IMR-90 (cell line): ENCODE results near the gene PXDC1. TPM values are rescaled to one million over a fixed set of nuclear protein-coding genes. Genes with fewer than 3 reads are reported as not detected.

ENCODE experiments used
- ATAC-seq: fragments of 200-7000 bp; cut with Tn5 transposase; 2 replicates; pipeline ENCODE4 v1.9.1; 2020; ENCODE audit warnings: low read depth, mild to moderate bottlenecking, moderate library complexity
- BruUV-seq: library from RNA; stranded (reverse); fragments of 400-500 nt; replicated peaks from 2 replicates; lab custom pipeline; 2021; lab: Mats Ljungman, UMichigan
- CTCF ChIA-PET: fragments of 300-600 bp; formaldehyde crosslinking; extraction: SDS; loops from one replicate; lab custom pipeline; 2021; ENCODE audit warnings: antibody characterized with exemption; lab: Yijun Ruan, JAX
- POLR2A ChIA-PET: fragments of 300-600 bp; sonication (Branson Sonifier 250); formaldehyde crosslinking; loops from one replicate; lab custom pipeline; 2022; ENCODE audit warnings: antibody characterized with exemption; ENCODE audit not compliant: unreplicated experiment; lab: Charles Lee
- DNase-seq: peaks from one replicate; pipeline ENCODE4 v3.0.0; 2013
- H2AFZ ChIP-seq: replicated peaks from 2 replicates; pipeline ENCODE3; 2013; ENCODE audit warnings: low read length, mild to moderate bottlenecking; ENCODE audit not compliant: poor library complexity
- H2AK5ac ChIP-seq: 2 replicates; pipeline ENCODE4 v1.6.1; 2013; ENCODE audit warnings: low read depth, low read length, inconsistent platforms
- H2AK9ac ChIP-seq: replicated peaks from 2 replicates; pipeline ENCODE3; 2013; ENCODE audit warnings: mild to moderate bottlenecking, low read depth, low read length, moderate library complexity; ENCODE audit not compliant: poor library complexity
- H2BK120ac ChIP-seq: 2 replicates; pipeline ENCODE4 v1.6.1; 2013; ENCODE audit warnings: low read depth, low read length, inconsistent platforms
- H2BK15ac ChIP-seq: 3 replicates; pipeline ENCODE4 v1.6.1; 2013; ENCODE audit warnings: low read depth, low read length, inconsistent platforms
- H2BK20ac ChIP-seq: 2 replicates; pipeline ENCODE4 v1.6.1; 2013; ENCODE audit warnings: low read depth, mild to moderate bottlenecking, inconsistent platforms, low read length, moderate library complexity
- H2BK5ac ChIP-seq: 2 replicates; pipeline ENCODE4 v1.6.1; 2013; ENCODE audit warnings: mild to moderate bottlenecking, low read depth, low read length, inconsistent platforms; ENCODE audit not compliant: poor library complexity, severe bottlenecking
- H3K14ac ChIP-seq: replicated peaks from 2 replicates; pipeline ENCODE4 v1.6.1; 2013; ENCODE audit warnings: low read depth, low read length, inconsistent platforms
- H3K18ac ChIP-seq: 2 replicates; pipeline ENCODE4 v1.6.1; 2013; ENCODE audit warnings: low read depth, low read length, control low read depth
- H3K23ac ChIP-seq: 2 replicates; pipeline ENCODE4 v1.6.1; 2013; ENCODE audit warnings: low read depth, low read length, inconsistent platforms
- H3K27ac ChIP-seq: 2 replicates; pipeline ENCODE4 v1.5.1; 2013; ENCODE audit warnings: mild to moderate bottlenecking, control low read depth, low read length; ENCODE audit not compliant: insufficient read depth
- H3K27me3 ChIP-seq: 2 replicates; pipeline ENCODE4 v1.6.1; 2013; ENCODE audit warnings: low read length; ENCODE audit not compliant: control insufficient read depth, insufficient read depth
- H3K36me3 ChIP-seq: 2 replicates; pipeline ENCODE4 v1.6.1; 2013; ENCODE audit warnings: low read length, mixed read lengths; ENCODE audit not compliant: control insufficient read depth, insufficient read depth
- H3K4ac ChIP-seq: 2 replicates; pipeline ENCODE4 v1.6.1; 2013; ENCODE audit warnings: low read depth, low read length, inconsistent platforms
- H3K4me1 ChIP-seq: 2 replicates; pipeline ENCODE4 v1.6.1; 2013; ENCODE audit warnings: low read length, mixed read lengths; ENCODE audit not compliant: control insufficient read depth, insufficient read depth
- H3K4me2 ChIP-seq: 2 replicates; pipeline ENCODE4 v1.6.1; 2013; ENCODE audit warnings: low read depth, mild to moderate bottlenecking, control low read depth, low read length, moderate library complexity
- H3K4me3 ChIP-seq: 2 replicates; pipeline ENCODE4 v1.5.1; 2013; ENCODE audit warnings: low read depth, mild to moderate bottlenecking, control low read depth, low read length, moderate library complexity; ENCODE audit not compliant: insufficient read depth
- H3K56ac ChIP-seq: 2 replicates; pipeline ENCODE4 v1.6.1; 2013; ENCODE audit warnings: low read length, inconsistent platforms; ENCODE audit not compliant: insufficient read depth; ENCODE audit errors: extremely low read depth
- H3K79me1 ChIP-seq, 2 experiments: 2 replicates each; pipeline ENCODE4 v1.6.1; 2013; ENCODE audit warnings: low read length in 2 of 2, inconsistent platforms in 1 of 2, low read depth in 1 of 2
- H3K9ac ChIP-seq: 2 replicates; pipeline ENCODE4 v1.6.1; 2013; ENCODE audit warnings: low read depth, low read length, control low read depth
- H3K9me1 ChIP-seq: 2 replicates; pipeline ENCODE4 v1.6.1; 2013; ENCODE audit warnings: low read length, inconsistent platforms; ENCODE audit not compliant: insufficient read depth
- H3K9me3 ChIP-seq: 2 replicates; pipeline ENCODE4 v1.6.1; 2013; ENCODE audit warnings: low read length; ENCODE audit not compliant: control insufficient read depth, insufficient read depth
- H4K20me1 ChIP-seq: 2 replicates; pipeline ENCODE4 v1.6.1; 2013; ENCODE audit warnings: low read length, inconsistent platforms; ENCODE audit not compliant: insufficient read depth
- H4K5ac ChIP-seq: 2 replicates; pipeline ENCODE4 v1.6.1; 2013; ENCODE audit warnings: mild to moderate bottlenecking, low read depth, low read length, control low read depth
- H4K8ac ChIP-seq, 2 experiments: 2 replicates each; pipeline ENCODE4 v1.6.1; 2013; ENCODE audit warnings: low read depth in 2 of 2, low read length in 2 of 2, control low read depth in 1 of 2, inconsistent platforms in 1 of 2
- H4K91ac ChIP-seq: 2 replicates; pipeline ENCODE4 v1.6.1; 2013; ENCODE audit warnings: low read depth, low read length, inconsistent platforms; ENCODE audit not compliant: insufficient read depth
- ELK1 ChIP-seq: fragments of 150-350 bp; IDR thresholded peaks from 2 replicates; pipeline ENCODE4 v1.6.1; 2016; ENCODE audit warnings: low read depth, mild to moderate bottlenecking, low read length, moderate library complexity, borderline replicate concordance
- MAFK ChIP-seq: IDR thresholded peaks from 2 replicates; pipeline ENCODE4 v1.6.1; 2012; ENCODE audit warnings: low read depth, low read length, improper control_type of control experiment
- MAZ ChIP-seq: IDR thresholded peaks from 2 replicates; pipeline ENCODE4 v1.6.1; 2012; ENCODE audit warnings: low read depth, mild to moderate bottlenecking, low read length, improper control_type of control experiment, moderate library complexity, borderline replicate concordance
- POLR2A ChIP-seq: IDR thresholded peaks from 2 replicates; pipeline ENCODE4 v1.6.1; 2012; ENCODE audit warnings: mild to moderate bottlenecking, low read depth, low read length
- RAD21 ChIP-seq: IDR thresholded peaks from 2 replicates; pipeline ENCODE4 v1.6.1; 2012; ENCODE audit warnings: low read length, improper control_type of control experiment
- RFX5 ChIP-seq: IDR thresholded peaks from 2 replicates; pipeline ENCODE4 v1.8.0; 2012; ENCODE audit warnings: low read depth, mild to moderate bottlenecking, low read length, moderate library complexity
- USF2 ChIP-seq: fragments of 150-350 bp; IDR thresholded peaks from 2 replicates; pipeline ENCODE4 v1.6.1; 2017; ENCODE audit warnings: mild to moderate bottlenecking, antibody characterized with exemption, low read length, low read depth
- whole genome bisulfite sequencing, 2 experiments: methylation state at CpG; one replicate each; pipeline versions ENCODE4 v1.1.5 to v1.1.7; 2013; ENCODE audit warnings: missing lambda C conversion rate in 2 of 2; ENCODE audit not compliant: insufficient read length in 1 of 2; ENCODE audit errors: extremely low coverage in 2 of 2; 5-methylcytosine and 5-hydroxymethylcytosine counted together
- dilution Hi-C: fragments of 300-500 bp; cut with HindIII; formaldehyde crosslinking; loops from one replicate; pipeline ENCODE4 v1.14.3; 2018; ENCODE audit warnings: low sequenced_read_pairs; ENCODE audit not compliant: unreplicated experiment
- in situ Hi-C: fragments of 300-500 bp; cut with MboI; formaldehyde crosslinking; loops from 3 replicates; pipeline ENCODE4 v1.14.3; 2019; ENCODE audit warnings: low sequenced_read_pairs, inconsistent platforms, mixed read lengths
- intact Hi-C: fragments of 100-400 bp; cut with micrococcal nuclease; formaldehyde crosslinking; loops from 2 replicates; pipeline ENCODE4 v1.10.0; 2022
- polyA plus RNA-seq, 3 experiments: library from polyadenylated mRNA; depleted of rRNA; stranded (reverse); fragments of >200 nt; gene quantifications; 2 replicates each; pipeline ENCODE4 v1.2.3, GENCODE V29; 2012; ENCODE audit warnings: low replicate concordance in 1 of 3
- total RNA-seq: library from RNA; depleted of rRNA; stranded (reverse); fragments of >200 nt; gene quantifications from 2 replicates; pipeline ENCODE4 v1.2.3, GENCODE V29; 2012

The PXDC1 gene
- total and polyA plus RNA-seq, 2 of the 4 experiments (the other 2 are of a cell fraction) = 63.3 to 72.2 TPM

- Histone ChIP-seq H3K18ac (no peak overlapping the region), H3K9me3 (no peaks in the 10 kb centered on the region), H3K79me1 (peaks cover 3 to 71% of the 10 kb centered on the region in 2 experiments; a peak in 3 of 4 replicates), H3K4me1 (peaks cover 34% of the 10 kb centered on the region), H2BK5ac (no peak overlapping the region), H3K27me3 (no peaks in the 10 kb centered on the region), H2AK5ac (no peak overlapping the region), H3K56ac (no peak overlapping the region), H3K9ac (no peak overlapping the region), H2BK15ac (no peak overlapping the region), H3K4ac (no peak overlapping the region), H4K91ac (no peak overlapping the region), H3K4me2 (no peak overlapping the region), H2AK9ac (no peak overlapping the region), H3K27ac (no peak overlapping the region), H4K20me1 (peaks cover 93% of the 10 kb centered on the region), H4K8ac (no peak overlapping the region), H2BK120ac (no peak overlapping the region), H3K9me1 (peaks cover 25% of the 10 kb centered on the region), H3K4me3 (no peak overlapping the region), H2BK20ac (no peak overlapping the region), H2AFZ (no peak overlapping the region), H3K36me3 (peaks cover 9% of the 10 kb centered on the region; the same call in 1 of the 2 replicates), H3K23ac (0 out of 2 replicates have a peak overlapping the region, but pooled peaks have one; percentile 13), H4K5ac (no peak overlapping the region), H3K14ac (no peak overlapping the region)
- dilution Hi-C loops = no loop called here
- 96% methylated on average over 4 of the region's 11 CpGs; no CpG with 5 or more reads in 1 of the 2 experiments for WGBS, 2 experiments
- CTCF ChIA-PET = interaction anchor here (0.9 kb wide), 1 partner anchor 232 kb away, joined by 3 read pairs; no protein-coding TSS in a partner anchor
- no TSS peak for BruUV-seq
- TF ChIP-seq RFX5 (no peak), POLR2A (no peak), ELK1 (no peak), USF2 (no peak), MAFK (no peak), MAZ (no peak), RAD21 (no peak)
- intact Hi-C loops = loop anchor here (10.0 kb wide), 1 partner anchor 409 kb away; no protein-coding TSS in a partner anchor
- DNase-seq = no peak
- POLR2A ChIA-PET = no interaction called here
- ATAC-seq = no peak
- in situ Hi-C loops = loop anchor here (5.0 to 25.0 kb wide), 4 partner anchors 101 to 609 kb away; partner anchors contain the start of gene FAM50B
These were observed 5.3 kb downstream of the PXDC1 start for GRCh38 chr6:3746119-3746691.
